HG03432 (cell line): ENCODE results near the gene HHIPL1.

Source experiments
- ATAC-seq: cut with Tn5 transposase; IDR thresholded peaks from one replicate; pipeline ENCODE4 v1.9.1; 2021; ENCODE audit warnings: mild to moderate bottlenecking, moderate library complexity; ENCODE audit not compliant: unreplicated experiment

Gene HHIPL1

DNA sequence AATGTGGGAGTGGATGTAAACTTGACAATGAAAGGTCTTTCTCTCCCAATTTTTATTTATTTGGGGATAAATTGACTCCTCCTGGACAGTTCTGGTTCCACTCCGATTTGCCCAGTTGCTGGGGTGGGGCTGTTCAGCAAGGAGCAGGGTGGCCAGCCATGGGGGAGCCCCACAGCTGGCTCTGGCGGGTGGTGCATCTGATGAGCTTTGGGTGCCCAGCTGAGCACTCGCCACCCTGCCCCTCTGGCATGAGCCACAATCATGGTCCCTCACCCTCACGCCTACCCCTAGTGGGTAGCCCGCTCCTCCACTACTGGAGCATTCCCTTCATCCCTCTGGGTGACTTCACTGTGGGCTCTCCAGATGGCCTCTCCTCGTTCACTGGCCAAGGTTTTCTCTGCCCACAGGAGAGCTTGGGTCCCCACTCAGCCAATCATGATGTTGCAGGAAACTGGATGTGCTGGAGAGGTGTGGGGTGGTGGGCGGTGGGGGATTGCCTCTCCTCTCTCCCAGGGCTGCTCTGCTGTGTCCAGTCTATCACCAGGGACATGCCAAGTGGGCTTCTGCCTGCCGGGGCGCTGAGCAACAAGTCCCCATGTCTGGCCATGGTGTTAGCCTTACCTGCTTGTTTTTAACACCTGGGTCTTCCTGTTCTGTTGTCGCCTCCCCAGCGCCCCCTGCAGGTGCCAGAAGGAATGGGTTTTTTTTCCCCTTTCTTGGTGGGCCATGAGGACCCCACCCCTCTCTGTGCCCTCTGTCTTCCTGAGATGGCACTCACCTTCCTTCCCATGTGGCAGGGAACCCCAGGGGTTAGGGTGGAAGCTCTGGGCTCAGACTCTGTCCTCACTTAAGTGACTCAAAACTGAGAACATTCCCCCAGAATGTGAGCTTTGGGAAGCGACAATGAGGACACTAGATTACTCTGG lies 42.6 kb downstream of the HHIPL1 start:
- no peak for ATAC-seq

DNA sequence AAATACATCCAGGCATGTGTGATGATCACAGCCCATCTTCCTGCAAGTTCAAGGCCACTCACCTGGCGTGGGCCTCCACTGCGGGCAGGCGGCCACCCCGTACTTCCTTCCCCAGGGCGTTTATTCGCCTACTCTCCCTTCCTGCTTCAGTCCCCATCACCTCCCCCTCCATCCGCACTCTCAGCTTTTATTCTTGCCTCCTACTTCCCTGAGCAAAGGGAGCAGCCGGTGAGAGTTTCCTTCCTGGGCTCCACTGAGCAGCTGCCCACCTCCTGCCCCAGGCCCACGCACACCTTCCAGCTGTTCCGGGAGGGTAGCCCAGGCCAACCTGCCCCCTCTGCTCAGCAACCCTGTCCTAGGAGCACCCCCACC lies 43.3 kb downstream of the HHIPL1 start:
- ATAC-seq: no peak

DNA sequence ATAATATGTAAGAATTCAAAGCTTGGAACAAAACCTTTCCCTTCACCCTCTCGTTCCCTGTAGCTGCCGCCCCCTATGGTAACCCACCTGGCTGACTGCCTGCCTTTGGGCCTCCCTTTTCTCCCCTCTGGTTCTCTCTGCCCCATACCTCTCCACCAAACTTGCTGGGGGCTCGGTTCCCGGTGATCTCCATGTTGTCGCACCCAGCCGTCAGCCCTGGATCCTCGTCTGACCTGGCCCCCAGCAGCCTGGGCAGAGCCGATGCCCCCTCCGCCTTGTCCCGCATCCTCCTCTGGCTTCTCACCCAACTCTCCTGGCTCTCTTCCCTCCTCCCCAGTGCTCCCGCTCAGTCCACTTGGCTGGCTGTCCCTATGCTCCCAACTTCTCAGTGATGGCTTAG lies 43.7 kb downstream of the HHIPL1 start:
- ATAC-seq: no peak

DNA sequence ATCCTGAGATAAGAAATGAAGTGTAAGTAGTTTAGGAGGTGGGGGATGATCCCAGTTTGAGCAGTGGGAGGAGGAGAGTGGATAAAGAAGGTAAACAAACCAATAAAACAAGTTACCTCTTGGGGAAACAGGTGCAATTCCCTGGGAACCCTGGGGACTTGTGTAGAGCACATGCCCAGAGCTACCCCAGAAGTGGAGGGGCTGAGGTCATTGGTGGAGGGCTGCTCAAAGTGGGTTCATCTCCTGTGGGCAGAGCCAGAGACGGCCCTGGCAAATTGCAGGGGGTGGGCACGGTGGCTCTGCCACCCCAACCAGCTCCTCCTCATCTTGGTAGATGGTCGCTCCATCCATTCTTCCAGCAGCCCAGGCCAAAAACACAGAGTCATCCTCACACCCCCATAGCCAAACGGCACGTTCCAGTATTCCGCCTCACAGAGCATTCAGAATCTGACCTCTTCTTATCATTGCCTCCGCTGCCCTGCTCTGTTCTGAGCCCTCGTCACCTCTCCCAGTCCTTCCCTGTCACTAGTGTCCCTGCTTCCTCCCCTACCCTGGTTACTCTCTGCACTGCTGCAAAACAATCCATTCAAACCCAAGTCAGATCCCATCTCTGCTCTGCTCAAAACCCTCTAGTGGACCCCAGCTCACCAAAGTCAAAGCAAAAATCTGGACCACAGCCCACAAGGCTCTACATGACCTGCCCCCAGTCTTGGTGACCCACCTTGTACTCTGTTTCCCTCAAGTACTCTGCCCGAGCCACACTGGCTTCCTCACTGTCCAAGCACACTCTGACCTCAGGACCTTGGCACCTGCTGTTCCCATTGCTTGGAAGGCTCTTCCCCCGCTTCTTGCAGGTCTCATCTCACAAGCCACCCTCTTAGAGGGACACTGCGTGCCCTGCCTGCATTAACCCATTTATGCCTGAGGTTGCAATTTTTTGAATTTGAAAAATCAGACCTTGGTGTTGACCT lies 44.6 kb downstream of the HHIPL1 start:
- ATAC-seq: no peak

DNA sequence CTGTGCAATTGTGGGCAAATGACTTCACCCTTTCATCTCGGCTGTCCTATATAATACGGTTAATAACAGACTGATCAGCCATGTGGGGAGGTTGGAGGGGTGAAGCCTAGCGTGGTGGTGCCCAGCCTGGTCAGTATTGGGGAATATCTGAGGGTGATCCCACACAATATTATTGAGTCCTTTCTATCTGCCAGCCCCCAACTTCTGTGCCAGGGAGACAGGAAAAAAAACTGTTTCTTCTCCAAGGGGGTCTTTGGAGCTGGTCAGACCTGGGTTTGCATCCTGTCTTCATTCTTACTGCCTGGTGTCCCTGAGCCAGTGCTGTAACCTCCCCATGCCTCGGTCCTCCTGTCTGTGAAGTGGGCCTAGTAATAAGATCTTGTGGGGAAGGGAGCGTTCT lies 45.7 kb downstream of the HHIPL1 start:
- no peak for ATAC-seq

DNA sequence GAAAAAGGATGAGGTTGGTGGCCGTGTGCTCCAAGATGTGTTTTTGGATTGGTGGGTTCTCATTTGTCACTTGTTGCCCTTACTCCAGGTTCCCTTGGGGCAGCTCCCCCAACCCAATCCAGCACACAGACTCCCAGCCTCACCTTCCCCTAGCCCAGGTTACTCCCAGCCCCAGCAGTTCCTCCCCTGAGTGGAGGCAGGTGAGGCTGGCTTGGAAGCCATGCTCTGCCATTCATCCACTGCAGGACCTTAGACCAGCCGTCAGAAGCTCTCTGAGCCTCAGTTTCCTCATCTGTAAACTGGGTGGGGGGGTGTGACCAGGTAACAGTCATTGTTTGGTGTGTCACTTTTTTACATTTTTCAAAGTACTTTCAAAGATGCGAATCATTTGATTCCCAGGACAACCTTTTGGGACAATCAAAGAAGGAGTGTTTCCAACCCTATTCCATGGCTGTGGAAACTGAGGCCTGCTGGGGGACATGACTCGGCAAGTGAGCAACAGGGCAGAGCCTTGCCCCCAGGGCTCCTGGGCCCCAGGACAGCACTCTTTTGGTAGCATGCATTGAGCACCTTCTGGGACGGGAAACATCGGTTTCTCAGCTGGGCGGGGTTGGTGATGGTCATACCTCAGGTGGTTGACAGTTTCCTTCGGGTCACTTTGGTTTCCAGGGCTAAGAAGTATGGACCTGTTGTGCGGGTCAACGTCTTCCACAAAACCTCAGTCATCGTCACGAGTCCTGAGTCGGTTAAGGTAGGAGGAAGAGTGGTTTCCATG lies 46.4 kb downstream of the HHIPL1 start:
- ATAC-seq: no peak

DNA sequence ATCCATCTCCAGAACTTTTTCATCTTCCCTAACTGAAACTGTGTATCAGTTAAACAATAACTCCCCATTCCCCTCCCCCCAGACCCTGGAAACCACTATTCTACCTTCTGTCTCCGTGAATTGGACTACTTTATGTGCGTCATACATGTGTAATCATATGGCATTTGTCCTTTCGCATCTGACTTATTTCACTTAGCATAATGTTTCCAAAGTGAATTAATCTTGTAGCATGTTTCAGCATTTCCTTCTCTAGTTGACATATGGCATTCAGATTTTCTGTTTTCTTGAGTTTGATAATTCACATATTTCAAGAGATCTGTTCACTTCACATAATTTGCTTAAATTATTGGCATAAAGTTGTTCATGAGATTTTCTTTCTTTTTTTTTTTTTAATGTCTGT lies 49.0 kb downstream of the HHIPL1 start:
- no peak for ATAC-seq

DNA sequence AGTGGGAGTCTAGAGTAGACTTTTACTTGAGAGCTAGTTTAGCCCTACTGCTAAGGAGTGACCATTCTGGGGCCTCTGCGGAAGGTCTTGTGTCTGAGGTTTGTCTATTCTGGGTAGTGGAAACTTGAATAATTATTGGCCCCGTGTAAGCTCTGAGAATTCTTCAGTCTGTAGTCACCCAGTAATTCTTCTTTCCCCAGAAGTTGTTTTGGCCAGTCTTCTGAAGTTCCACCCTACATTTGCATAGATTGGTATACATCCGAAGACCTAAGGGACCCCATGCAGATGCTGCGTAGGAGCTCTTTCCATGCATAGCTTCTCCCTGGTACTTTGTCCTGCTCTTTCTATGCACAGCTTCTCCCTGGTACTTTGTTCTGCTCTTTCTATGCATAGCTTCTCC lies 52.0 kb downstream of the HHIPL1 start:
- no peak for ATAC-seq

DNA sequence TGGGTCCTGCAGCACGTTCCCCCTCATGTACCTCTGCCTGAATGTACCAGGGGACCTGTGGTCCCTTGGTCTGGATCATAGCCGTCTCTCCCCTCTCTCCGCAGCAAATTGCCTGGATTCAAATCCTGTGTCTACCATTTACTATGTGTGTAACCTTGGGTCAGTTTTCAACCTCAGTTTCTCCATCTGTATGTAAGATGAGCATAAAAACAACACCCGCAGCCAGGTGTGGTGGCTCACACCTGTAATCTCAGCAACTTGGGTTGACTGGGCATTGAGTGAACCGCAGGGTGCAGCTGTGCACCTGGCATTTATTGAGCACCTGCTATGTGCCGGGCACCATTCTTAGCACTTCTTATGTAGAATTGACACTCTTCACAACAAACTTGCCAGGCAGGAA lies 53.3 kb downstream of the HHIPL1 start:
- no peak for ATAC-seq

DNA sequence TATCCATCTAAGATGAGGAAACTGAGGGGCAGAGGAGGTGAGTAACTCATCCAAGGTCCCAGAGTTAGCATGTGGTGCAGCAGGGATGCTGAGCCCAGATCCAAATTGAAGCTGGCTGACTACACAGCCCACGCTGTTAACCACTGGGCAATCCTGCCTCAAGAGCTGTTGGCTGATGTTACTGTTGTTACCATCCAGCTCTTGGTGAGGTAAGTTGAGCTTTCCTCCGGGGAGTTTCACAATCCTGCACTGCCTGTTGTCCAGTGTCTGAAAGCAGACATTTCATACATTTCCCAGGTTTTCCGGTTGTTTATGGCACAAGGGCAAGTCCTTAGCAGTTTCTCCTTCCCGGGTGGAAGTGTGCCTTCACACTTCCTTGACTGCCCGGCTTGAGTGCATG lies 53.7 kb downstream of the HHIPL1 start:
- no peak for ATAC-seq

DNA sequence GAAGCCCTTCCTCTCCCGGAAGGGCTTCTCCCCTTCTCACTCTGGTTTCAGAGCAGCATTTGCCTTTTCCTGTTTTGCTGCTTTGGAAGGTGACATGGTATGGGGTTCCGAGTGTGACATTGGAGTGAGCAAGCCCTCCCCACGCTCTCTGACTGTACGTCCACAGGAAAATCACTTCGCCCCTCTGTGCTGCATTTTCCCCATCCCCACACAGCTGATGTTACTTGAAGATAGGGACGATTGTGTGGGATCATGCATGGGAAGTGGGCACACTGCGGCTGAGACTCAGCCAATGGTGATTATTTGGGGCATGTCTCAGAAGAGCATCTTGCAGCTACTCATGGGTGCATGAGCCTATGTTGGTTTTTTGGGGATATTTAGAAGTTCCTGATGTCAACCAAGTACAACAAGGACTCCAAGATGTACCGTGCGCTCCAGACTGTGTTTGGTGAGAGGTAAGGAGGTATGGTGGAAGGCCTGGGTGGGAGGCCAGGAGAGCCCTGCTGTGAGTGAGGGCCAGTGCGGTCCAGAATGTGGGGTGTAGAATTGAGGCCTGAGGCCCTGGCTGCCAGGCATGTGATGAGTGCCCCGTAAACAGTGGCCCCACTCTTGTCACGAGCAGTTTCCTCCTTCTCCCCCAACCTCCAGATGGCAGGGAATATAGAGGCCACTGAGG lies 54.3 kb downstream of the HHIPL1 start:
- ATAC-seq: no peak

DNA sequence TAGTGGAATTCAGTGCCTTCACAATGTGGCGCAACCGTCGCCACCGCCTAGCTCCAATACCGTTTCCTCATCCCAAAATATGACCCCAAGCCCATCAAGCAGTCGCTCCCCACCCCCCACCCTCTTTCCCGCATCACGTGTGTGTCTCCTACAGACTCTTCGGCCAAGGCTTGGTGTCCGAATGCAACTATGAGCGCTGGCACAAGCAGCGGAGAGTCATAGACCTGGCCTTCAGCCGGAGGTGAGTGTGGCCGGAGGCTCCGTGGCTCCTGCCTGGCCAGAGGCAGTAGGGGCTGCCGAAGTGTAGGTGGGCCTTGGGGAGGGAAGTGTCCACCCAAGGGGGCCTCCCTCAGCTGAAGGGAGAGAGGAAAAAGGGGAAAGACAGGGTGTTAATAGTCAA lies 54.9 kb downstream of the HHIPL1 start:
- no peak for ATAC-seq

DNA sequence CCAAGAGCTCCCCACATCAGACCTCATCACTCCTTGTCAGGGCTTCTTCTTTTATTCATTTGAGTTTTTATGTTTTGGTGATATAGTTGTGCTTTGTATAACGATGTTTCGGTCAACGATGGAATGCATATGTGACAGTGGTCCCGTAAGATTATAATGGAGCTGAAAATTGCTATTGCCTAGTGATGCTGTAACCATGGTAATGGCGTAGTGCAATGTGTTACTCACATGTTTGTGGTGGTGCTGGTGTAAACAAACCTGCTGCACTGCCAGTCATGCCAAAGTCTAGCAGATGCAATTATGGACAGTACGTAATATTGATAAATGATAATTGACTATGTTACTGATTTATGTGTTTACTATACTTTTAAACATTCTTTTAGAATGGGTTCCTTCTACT lies 55.5 kb downstream of the HHIPL1 start:
- ATAC-seq: no peak

DNA sequence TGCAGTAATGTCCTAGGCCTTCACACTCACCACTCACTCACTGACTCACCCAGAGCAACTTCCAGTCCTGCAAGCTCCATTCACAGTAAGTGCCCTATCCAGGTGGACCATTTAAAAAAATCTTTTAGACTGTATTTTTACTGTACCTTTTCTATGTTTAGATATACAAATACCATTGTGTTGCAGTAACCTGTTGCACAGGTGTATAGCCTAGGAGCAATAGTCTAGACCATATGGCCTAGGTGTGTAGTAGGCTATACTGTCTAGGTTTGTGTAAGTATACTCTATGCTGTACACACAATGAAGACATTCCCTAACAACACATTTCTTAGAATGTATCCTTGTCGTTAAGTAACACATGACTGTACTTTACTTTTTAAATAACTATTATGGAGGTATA lies 56.3 kb downstream of the HHIPL1 start:
- ATAC-seq: no peak

DNA sequence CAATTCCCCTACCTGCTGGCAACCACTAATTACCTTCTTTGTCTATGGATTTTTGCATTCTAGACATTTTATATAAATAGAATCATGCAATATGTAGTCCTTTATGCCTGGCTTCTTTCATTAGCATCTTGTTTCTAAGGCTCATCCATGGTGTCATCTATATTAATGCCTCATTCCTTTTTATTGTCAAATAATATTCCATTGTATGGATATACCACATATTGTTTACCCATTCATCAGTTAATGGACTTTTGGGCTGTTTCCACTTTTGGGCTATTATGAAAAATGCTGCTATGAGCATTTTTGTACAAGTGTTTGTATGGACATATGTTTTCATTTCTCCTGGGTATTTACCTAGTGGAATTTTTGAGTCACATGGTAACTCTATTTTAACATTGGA lies 57.2 kb downstream of the HHIPL1 start:
- no peak for ATAC-seq

DNA sequence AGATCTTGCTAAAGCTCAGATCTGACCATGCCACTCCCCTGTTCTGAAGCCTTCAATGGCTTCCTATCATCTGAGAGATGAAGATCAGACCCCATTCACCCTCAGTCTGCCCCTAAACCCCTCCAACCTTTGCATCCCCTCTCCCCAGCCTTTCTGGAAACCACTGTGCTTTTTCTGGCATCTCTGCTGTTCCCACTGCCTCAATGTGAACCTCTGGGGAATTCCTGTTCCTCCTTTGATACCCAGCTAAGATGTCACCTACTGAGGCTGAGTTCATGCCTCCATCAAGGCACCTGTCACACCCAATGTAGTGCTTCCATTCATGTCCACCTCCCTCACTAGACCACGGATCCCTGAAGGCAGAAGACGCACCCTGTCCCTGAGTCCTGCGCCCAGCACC lies 58.5 kb downstream of the HHIPL1 start:
- ATAC-seq: no peak

DNA sequence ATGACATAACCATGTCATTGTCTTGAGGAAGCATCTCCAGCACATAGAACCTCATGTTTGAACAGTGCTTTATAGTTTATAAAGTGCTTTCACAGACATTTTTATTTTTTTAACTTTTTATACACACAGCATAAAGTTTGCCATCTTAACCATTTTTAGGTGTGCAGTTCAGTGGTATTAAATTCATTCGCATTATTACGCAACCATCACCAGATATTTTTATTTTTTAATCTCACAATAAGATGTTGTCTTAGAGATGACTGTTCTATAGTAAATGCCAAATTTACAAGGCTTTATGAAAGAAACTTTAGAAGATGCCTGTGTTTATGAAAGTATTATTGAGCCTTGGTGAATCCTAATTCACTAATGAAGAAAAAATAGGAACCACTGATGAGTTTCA lies 59.1 kb downstream of the HHIPL1 start:
- ATAC-seq: no peak

DNA sequence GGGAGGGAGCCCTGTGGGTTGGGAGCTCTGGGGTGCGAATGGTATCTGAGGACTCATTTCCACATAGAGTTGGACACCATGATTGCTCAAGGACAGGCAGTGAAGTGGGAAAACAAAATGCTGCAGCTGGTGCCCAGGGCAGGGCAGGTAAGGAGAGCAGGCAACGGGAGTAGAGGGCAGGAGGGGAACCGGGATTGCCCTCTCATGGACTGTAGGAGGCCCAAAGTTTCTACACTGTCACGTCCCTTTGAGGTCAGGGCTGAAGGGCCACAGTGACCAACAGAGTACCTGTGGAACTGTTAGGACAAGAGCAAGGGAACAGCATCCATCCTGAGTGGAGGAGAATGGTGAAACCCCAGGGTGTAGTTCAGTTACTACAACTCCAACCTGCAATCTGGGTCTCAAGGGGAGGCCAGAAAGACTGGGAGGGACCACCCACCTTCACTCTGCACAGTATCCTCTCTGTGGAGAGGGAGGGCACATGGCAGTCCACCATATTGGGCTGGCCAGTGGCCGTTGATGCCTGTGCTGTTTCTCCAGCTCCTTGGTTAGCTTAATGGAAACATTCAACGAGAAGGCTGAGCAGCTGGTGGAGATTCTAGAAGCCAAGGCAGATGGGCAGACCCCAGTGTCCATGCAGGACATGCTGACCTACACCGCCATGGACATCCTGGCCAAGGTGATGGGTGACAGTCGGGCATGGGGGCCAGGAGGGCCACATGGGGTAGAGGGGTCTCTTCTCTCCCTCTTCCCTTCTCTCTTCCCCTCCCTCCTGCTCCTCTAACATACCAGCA lies 61.4 kb downstream of the HHIPL1 start:
- ATAC-seq: no peak

DNA sequence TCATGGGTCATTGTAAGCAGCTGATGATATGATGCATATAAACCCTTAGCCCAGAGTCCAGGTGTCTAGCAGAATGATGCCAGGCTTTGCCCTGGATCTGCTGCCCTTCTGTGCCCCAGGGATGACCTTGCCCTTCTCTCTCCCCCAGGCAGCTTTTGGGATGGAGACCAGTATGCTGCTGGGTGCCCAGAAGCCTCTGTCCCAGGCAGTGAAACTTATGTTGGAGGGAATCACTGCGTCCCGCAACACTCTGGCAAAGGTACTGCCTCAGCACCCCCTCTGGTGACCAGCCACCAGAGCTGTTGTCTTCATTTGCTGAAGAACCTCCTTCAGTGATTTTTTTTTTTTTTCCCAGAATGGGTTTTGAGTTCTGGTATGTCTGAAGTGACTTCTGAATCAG lies 62.5 kb downstream of the HHIPL1 start:
- ATAC-seq: no peak

DNA sequence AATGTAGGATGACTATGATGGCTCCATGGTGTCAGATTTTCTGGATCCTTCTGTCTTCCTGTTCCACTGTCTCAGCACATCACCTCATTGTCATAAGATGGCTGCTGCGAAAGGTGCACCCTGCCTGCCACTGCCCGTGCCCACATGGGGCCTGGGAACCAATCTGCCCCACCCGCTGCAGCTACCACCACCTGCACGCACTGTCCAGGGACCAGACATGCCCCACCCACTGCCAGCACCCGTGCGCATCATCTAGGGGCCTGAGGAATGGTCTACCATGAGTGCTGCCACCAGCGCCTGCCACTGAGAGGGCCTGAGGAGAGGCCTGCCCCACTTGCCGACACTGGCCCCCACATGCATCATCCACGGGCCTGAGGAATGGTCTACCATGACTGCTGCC lies 63.0 kb downstream of the HHIPL1 start:
- ATAC-seq: no peak
